SIG-M5 treated with dmso at 0.1 percent for 504 hours (cell line): ENCODE results near the gene SARNP.

Experiments
- DNase-seq: peaks from one replicate; lab custom pipeline; 2025; ENCODE audit not compliant: unreplicated experiment; lab: John Stamatoyannopoulos, UW

Gene SARNP

GRCh38 chr12:55726971-55727370 lies 90.6 kb downstream of the SARNP start:
- no peak for DNase-seq

GRCh38 chr12:55725556-55725955 lies 92.0 kb downstream of the SARNP start:
- DNase-seq: no peak

- no peak for DNase-seq
Observed at GRCh38 chr12:55724940-55725309, 92.6 kb downstream of the SARNP start.

- peak; percentile 76 for DNase-seq
Observed at GRCh38 chr12:55724226-55724939, 93.1 kb downstream of the SARNP start.

- no peak for DNase-seq
Observed at GRCh38 chr12:55723516-55724225, 93.9 kb downstream of the SARNP start.

- DNase-seq: no peak
Observed at GRCh38 chr12:55722948-55723347, 94.6 kb downstream of the SARNP start.

GRCh38 chr12:55721601-55722213 lies 95.8 kb downstream of the SARNP start:
- no peak for DNase-seq

- DNase-seq: peak; percentile 43
Observed at GRCh38 chr12:55720894-55721444, 96.6 kb downstream of the SARNP start.

- no peak for DNase-seq
Observed at GRCh38 chr12:55720071-55720564, 97.4 kb downstream of the SARNP start, which contains the start of gene RDH5. RDH5 (plus strand) TSS chr12:55720393; CDS start chr12:55721185, 792 bp downstream.

- no peak for DNase-seq
Observed at GRCh38 chr12:55719371-55719770, 98.2 kb downstream of the SARNP start.

- DNase-seq: no peak
Observed at GRCh38 chr12:55718624-55719275, 98.8 kb downstream of the SARNP start.

- DNase-seq: no peak
Observed at GRCh38 chr12:55718015-55718414, 99.5 kb downstream of the SARNP start.

- no peak for DNase-seq
Observed at GRCh38 chr12:55717011-55718007, 100.2 kb downstream of the SARNP start.

GRCh38 chr12:55716582-55716957 lies 101.0 kb downstream of the SARNP start:
- DNase-seq: peak; percentile 86

GRCh38 chr12:55715833-55716581 lies 101.5 kb downstream of the SARNP start, which contains the start of gene BLOC1S1:
BLOC1S1 (plus strand) TSS chr12:55716046; CDS start chr12:55716052, 6 bp downstream.
- DNase-seq: peak; percentile 89

- no peak for DNase-seq
Observed at GRCh38 chr12:55715169-55715764, 102.3 kb downstream of the SARNP start.

- DNase-seq: no peak
Observed at GRCh38 chr12:55713721-55714120, 103.8 kb downstream of the SARNP start.

- DNase-seq: no peak
Observed at GRCh38 chr12:55712700-55713415, 104.7 kb downstream of the SARNP start.
